Thoracic aorta (tissue), 2 donors: Measurements from ENCODE around the gene ATP9A. TPM values are rescaled to one million over a fixed set of nuclear protein-coding genes. Genes with fewer than 3 reads are reported as not detected.

Source experiments
- ATAC-seq: fragments of 150-250 bp; one replicate; pipeline ENCODE4 v1.8.0; 2017; ENCODE audit warnings: low read depth; ENCODE audit not compliant: insufficient number of reproducible peaks, low FRiP score
- DNase-seq: peaks from one replicate; pipeline ENCODE4 v3.0.0-alpha.2; 2020; ENCODE audit warnings: low spot score
- H3K27ac ChIP-seq, 2 donors: fragments of 200-600 bp; sonication (generic); 1 replicate in 1 of 2; 2 replicates in 1 of 2; pipeline ENCODE4 v1.5.1; 2016; ENCODE audit warnings: mild to moderate bottlenecking in 2 of 2, moderate library complexity in 2 of 2
- H3K27me3 ChIP-seq: fragments of 200-600 bp; sonication (generic); replicated peaks from 2 replicates; pipeline ENCODE4 v1.6.0; 2016; ENCODE audit warnings: mild to moderate bottlenecking; ENCODE audit not compliant: insufficient read depth
- H3K36me3 ChIP-seq: fragments of 200-600 bp; sonication (generic); one replicate; pipeline ENCODE4 v1.5.1; 2016
- H3K4me1 ChIP-seq, 2 donors: fragments of 200-600 bp; sonication (generic); 1 replicate in 1 of 2; 2 replicates in 1 of 2; pipeline versions ENCODE4 v1.5.1 to v1.6.0; 2016; ENCODE audit warnings: low read depth in 2 of 2, mild to moderate bottlenecking in 1 of 2; ENCODE audit not compliant: control insufficient read depth in 1 of 2
- H3K4me3 ChIP-seq: fragments of 200-600 bp; sonication (generic); 2 replicates; pipeline ENCODE4 v1.5.1; 2016; ENCODE audit warnings: mild to moderate bottlenecking
- H3K9me3 ChIP-seq: fragments of 200-600 bp; sonication (generic); 2 replicates; pipeline ENCODE4 v1.5.1; 2016
- CTCF ChIP-seq: fragments of 200-600 bp; sonication (generic); IDR thresholded peaks from one replicate; pipeline ENCODE4 v1.5.1; 2019; ENCODE audit warnings: antibody characterized with exemption
- total RNA-seq, 2 donors: library from RNA; depleted of rRNA; stranded (reverse); fragments of >200 nt; gene quantifications; one replicate each; pipeline versions ENCODE4 v1.1.0 to v1.2.3, GENCODE V29; 2016

The ATP9A gene
- total RNA-seq, 2 donors from 2014 or later: 54.4 TPM

GRCh38 chr20:51631011-51631950 is 136.9 kb downstream of the ATP9A start:
- peak; percentile 91 for ATAC-seq
- peaks cover 18 to 43% of the 10 kb centered on the region in 2 donors for H3K4me1 ChIP-seq
- H3K9me3 ChIP-seq: no peaks in the 10 kb centered on the region
- TF ChIP-seq CTCF: no peak
- H3K27me3 ChIP-seq: no peaks in the 10 kb centered on the region
- H3K4me3 ChIP-seq: peak overlapping the region; percentile 46
- peak; percentile 55 for DNase-seq
- peak overlapping the region; percentile 79 to 86 for H3K27ac ChIP-seq
- peaks cover 7% of the 10 kb centered on the region for H3K36me3 ChIP-seq

GRCh38 chr20:51629399-51630058 is 138.7 kb downstream of the ATP9A start:
- peak overlapping the region; percentile 79 to 86 for H3K27ac ChIP-seq

GRCh38 chr20:51628533-51629398 is 139.4 kb downstream of the ATP9A start:
- peaks cover 7% of the 10 kb centered on the region for H3K36me3 ChIP-seq
- H3K27ac ChIP-seq: peak overlapping the region in 1 of 2 donors; percentile 79
- H3K4me1 ChIP-seq: peaks cover 18 to 43% of the 10 kb centered on the region in 2 donors
- H3K9me3 ChIP-seq: no peaks in the 10 kb centered on the region
- DNase-seq: no peak
- no peak for ATAC-seq
- no peak for TF ChIP-seq CTCF
- no peaks in the 10 kb centered on the region for H3K27me3 ChIP-seq
- no peak overlapping the region for H3K4me3 ChIP-seq

More at GRCh38 chr20:51629399-51630058, 138.7 kb downstream of the ATP9A start:
- no peaks in the 10 kb centered on the region for H3K9me3 ChIP-seq
- no peak for TF ChIP-seq CTCF
- H3K4me3 ChIP-seq: no peak overlapping the region
- no peak for ATAC-seq
- peaks cover 7% of the 10 kb centered on the region for H3K36me3 ChIP-seq
- H3K27me3 ChIP-seq: no peaks in the 10 kb centered on the region
- no peak for DNase-seq
- peaks cover 18 to 43% of the 10 kb centered on the region in 2 donors for H3K4me1 ChIP-seq

- Histone ChIP-seq H3K36me3 (peaks cover 9% of the 10 kb centered on the region), H3K9me3 (no peaks in the 10 kb centered on the region)
These were observed 140.6 kb downstream of the ATP9A start for GRCh38 chr20:51627586-51627985.

More at GRCh38 chr20:51627586-51627985, 140.6 kb downstream of the ATP9A start:
- Histone ChIP-seq H3K27ac (no peak overlapping the region), H3K4me1 (peaks cover 18 to 41% of the 10 kb centered on the region in 2 donors), H3K4me3 (no peak overlapping the region), H3K27me3 (no peaks in the 10 kb centered on the region)
- TF ChIP-seq CTCF: no peak
- ATAC-seq (no peak), DNase-seq (no peak)
